Measurements from ENCODE around the gene MAF.

Gene MAF

DNA sequence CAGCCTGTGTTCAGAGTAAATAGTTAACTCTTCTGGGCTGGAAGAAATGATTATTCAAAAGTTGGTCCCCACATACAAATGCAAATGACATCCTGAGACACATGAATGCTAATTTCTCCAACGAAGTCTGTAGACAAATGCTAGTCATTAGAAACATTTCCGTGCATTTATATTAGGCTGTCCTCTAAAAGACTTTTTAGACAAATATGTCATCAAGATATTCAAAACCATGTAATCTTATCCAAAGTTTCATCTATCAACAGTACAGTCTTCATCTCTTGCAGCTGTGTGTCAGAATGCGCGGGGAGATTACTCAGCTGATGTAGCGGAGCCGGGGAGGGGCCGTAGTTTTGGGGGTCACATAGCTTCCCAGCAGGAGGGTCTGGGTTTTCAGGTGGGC lies 33.8 kb upstream of the MAF start:
- H3K9me3 ChIP-seq, result no peaks in the 10 kb centered on the region

DNA sequence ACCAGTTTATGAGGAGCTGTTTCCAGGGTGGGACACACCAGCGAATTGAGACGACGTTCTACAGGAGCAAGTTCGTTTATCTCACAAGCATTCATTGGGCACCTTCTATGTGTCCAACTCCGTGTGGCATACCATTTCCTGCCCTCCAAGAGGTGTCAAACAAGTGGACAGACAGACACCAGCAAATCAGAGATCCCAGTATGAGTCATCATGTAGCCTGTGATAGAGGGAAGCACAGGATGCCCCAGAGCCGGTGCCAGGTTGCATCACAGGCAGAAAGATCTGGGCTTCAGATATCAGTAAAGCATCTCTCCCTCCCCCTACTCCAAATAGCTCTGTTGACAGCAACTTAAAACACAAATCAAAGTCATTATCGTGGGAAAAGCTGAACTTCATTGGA lies 31.8 kb upstream of the MAF start:
- H3K27ac ChIP-seq, result no peak overlapping the region
- TF ChIP-seq, protein P1, sequence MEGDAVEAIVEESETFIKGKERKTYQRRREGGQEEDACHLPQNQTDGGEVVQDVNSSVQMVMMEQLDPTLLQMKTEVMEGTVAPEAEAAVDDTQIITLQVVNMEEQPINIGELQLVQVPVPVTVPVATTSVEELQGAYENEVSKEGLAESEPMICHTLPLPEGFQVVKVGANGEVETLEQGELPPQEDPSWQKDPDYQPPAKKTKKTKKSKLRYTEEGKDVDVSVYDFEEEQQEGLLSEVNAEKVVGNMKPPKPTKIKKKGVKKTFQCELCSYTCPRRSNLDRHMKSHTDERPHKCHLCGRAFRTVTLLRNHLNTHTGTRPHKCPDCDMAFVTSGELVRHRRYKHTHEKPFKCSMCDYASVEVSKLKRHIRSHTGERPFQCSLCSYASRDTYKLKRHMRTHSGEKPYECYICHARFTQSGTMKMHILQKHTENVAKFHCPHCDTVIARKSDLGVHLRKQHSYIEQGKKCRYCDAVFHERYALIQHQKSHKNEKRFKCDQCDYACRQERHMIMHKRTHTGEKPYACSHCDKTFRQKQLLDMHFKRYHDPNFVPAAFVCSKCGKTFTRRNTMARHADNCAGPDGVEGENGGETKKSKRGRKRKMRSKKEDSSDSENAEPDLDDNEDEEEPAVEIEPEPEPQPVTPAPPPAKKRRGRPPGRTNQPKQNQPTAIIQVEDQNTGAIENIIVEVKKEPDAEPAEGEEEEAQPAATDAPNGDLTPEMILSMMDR (IDR thresholded peaks at IDR 0.05), result no peak
- H3K4me3 ChIP-seq (ENCODE audit: low read depth in 1 of 2, low read length in 1 of 2), result no peak overlapping the region
- no peaks in the 10 kb centered on the region for H3K27me3 ChIP-seq
- no peaks in the 10 kb centered on the region for H3K9me3 ChIP-seq
- no peaks in the 10 kb centered on the region for H3K36me3 ChIP-seq
- H3K4me1 ChIP-seq (ENCODE audit: control insufficient read depth in 1 of 2, insufficient read depth in 1 of 2, low read depth in 1 of 2, low read length in 1 of 2), result no peaks in the 10 kb centered on the region

More for the DNA sequence above, 33.8 kb upstream of the MAF start:
- Histone ChIP-seq H3K27ac (no peak overlapping the region), H3K4me3 (ENCODE audit: low read depth in 1 of 2, low read length in 1 of 2) (no peak overlapping the region), H3K36me3 (no peaks in the 10 kb centered on the region), H3K27me3 (no peaks in the 10 kb centered on the region), H3K4me1 (ENCODE audit: control insufficient read depth in 1 of 2, insufficient read depth in 1 of 2, low read depth in 1 of 2, low read length in 1 of 2) (no peaks in the 10 kb centered on the region)
- TF ChIP-seq, protein P1 (IDR thresholded peaks at IDR 0.05), result no peak

DNA sequence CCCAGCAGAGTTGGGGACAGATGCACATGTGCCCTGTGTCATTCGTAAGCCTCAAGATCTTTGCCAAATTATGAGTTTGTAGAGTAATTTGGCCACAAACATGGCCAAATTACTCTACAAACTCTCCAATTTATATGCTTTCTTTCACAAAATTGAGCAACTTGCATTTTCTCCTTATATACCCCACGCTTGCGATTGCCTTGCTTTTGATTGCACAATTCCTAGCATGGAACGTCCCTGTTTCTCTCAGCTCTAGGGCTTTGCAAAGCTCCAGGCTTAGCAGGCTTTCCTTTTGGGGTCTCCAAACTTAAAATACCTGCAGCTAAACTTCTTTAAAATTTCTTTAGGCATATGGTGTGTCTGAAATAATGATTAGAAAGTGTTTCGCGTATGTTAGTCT lies 28.5 kb upstream of the MAF start:
- H3K4me1 ChIP-seq (ENCODE audit: control insufficient read depth in 1 of 2, insufficient read depth in 1 of 2, low read depth in 1 of 2, low read length in 1 of 2), result no peaks in the 10 kb centered on the region
- H3K9me3 ChIP-seq, result no peaks in the 10 kb centered on the region
- H3K36me3 ChIP-seq, result no peaks in the 10 kb centered on the region
- no peaks in the 10 kb centered on the region for H3K27me3 ChIP-seq
- no peak overlapping the region for H3K4me3 ChIP-seq (ENCODE audit: low read depth in 1 of 2, low read length in 1 of 2)
- H3K27ac ChIP-seq, result no peak overlapping the region
- TF ChIP-seq, protein P1 (IDR thresholded peaks at IDR 0.05), result no peak

DNA sequence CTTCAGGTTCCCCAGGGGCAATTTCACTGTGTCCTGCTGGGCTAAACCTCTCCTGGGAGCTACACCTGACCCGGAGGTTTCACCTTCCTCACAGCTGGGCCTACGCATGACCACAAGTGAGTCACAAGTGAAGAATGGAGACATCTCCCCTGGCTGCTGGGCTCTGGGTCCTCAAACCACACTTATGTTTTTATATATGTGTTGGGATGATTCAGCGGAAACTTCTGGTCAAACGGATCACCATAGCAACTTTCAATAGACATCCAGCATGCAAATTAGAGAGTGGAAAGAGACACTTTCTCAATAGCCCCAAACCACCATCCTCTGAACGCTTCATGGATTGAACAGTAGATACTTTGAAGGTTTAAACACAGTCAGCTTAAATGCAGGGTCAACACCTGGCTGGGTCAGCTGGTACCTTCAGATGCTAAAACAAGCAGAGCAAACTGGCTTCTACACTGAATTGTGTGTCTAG lies 28.0 kb upstream of the MAF start:
- H3K9me3 ChIP-seq, result no peaks in the 10 kb centered on the region
- TF ChIP-seq, protein P1 (IDR thresholded peaks at IDR 0.05), result no peak
- no peak overlapping the region for H3K4me3 ChIP-seq (ENCODE audit: low read depth in 1 of 2, low read length in 1 of 2)
- no peaks in the 10 kb centered on the region for H3K4me1 ChIP-seq (ENCODE audit: control insufficient read depth in 1 of 2, insufficient read depth in 1 of 2, low read depth in 1 of 2, low read length in 1 of 2)
- H3K27me3 ChIP-seq, result no peaks in the 10 kb centered on the region
- H3K27ac ChIP-seq, result no peak overlapping the region
- H3K36me3 ChIP-seq, result no peaks in the 10 kb centered on the region

DNA sequence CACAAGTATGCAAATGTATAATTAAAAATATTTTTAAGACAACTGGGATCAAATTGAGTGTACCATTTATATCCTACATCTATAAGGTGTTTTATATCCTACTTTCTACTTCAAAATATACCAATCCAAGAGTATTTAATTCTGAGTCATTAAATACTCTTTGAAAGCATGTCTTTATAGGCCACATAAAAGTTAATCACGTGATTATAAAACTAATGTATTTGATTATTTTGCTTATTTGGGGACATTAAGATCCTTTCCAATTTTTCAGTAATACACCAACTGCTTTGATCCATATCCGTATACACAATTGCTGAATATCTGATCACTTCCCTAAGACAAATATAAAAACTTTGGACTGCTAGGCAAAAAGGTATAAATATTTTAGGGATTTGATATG lies 26.6 kb upstream of the MAF start:
- Histone ChIP-seq H3K4me3 (ENCODE audit: low read depth in 1 of 2, low read length in 1 of 2) (no peak overlapping the region), H3K4me1 (ENCODE audit: control insufficient read depth in 1 of 2, insufficient read depth in 1 of 2, low read depth in 1 of 2, low read length in 1 of 2) (no peaks in the 10 kb centered on the region), H3K27me3 (no peaks in the 10 kb centered on the region), H3K36me3 (no peaks in the 10 kb centered on the region), H3K9me3 (no peaks in the 10 kb centered on the region), H3K27ac (no peak overlapping the region)
- TF ChIP-seq, protein P1 (IDR thresholded peaks at IDR 0.05), result no peak

DNA sequence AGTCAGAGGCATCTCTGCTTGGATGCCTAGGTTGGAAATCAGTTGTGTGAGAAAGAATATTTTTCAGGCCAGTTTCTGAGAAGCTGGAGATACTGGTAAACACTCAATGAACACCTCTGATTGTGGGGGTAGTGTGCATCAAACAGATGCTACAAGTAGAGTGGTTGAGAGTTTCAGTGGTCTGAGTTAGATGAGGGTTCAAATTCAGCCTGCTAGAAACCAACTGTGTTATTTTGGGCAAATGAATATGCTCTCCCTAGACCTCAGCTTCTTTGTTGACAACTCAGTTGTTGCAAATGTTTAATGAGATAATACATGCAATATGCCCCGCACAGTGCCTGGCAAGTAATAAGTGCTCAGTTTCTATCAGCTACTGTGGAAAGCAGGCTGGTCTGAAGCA lies 25.2 kb upstream of the MAF start:
- no peak overlapping the region for H3K4me3 ChIP-seq (ENCODE audit: low read depth in 1 of 2, low read length in 1 of 2)
- TF ChIP-seq, protein P1 (IDR thresholded peaks at IDR 0.05), result no peak
- no peaks in the 10 kb centered on the region for H3K27me3 ChIP-seq
- no peak overlapping the region for H3K27ac ChIP-seq
- no peaks in the 10 kb centered on the region for H3K4me1 ChIP-seq (ENCODE audit: control insufficient read depth in 1 of 2, insufficient read depth in 1 of 2, low read depth in 1 of 2, low read length in 1 of 2)
- no peaks in the 10 kb centered on the region for H3K9me3 ChIP-seq
- no peaks in the 10 kb centered on the region for H3K36me3 ChIP-seq
